ENCODE measurements around the gene RCBTB1.
"Not testable (repeated sequence)": the region's sequence is repeated elsewhere in the genome, so short reads cannot be mapped to it uniquely, and the experiment has no call there.

The RCBTB1 gene

GRCh38 chr13:49566461-49566860, 18.9 kb downstream of the RCBTB1 start:
- DNase-seq (ENCODE audit: low spot score), result no peak
- TF ChIP-seq CTCF (IDR thresholded peaks at IDR 0.05; ENCODE audit: extremely low read depth, missing control alignments), result no peak

- DNase-seq (ENCODE audit: low spot score), result not testable (repeated sequence)
Measured at GRCh38 chr13:49565461-49565860, 19.9 kb downstream of the RCBTB1 start.

GRCh38 chr13:49563516-49563915, 21.8 kb downstream of the RCBTB1 start:
- DNase-seq (ENCODE audit: low spot score), result no peak
- no peak for TF ChIP-seq CTCF (IDR thresholded peaks at IDR 0.05; ENCODE audit: extremely low read depth, missing control alignments)

- no peak for DNase-seq (ENCODE audit: low spot score)
- no peak for TF ChIP-seq CTCF (IDR thresholded peaks at IDR 0.05; ENCODE audit: extremely low read depth, missing control alignments)
Measured at GRCh38 chr13:49561062-49561410, 24.3 kb downstream of the RCBTB1 start.

- TF ChIP-seq CTCF (IDR thresholded peaks at IDR 0.05; ENCODE audit: extremely low read depth, missing control alignments), result no peak
- peak; percentile 43 for DNase-seq (ENCODE audit: low spot score)
Measured at GRCh38 chr13:49560270-49561061, 24.9 kb downstream of the RCBTB1 start.

- TF ChIP-seq CTCF (IDR thresholded peaks at IDR 0.05; ENCODE audit: extremely low read depth, missing control alignments), result no peak
Measured at GRCh38 chr13:49559006-49559405, 26.4 kb downstream of the RCBTB1 start.

GRCh38 chr13:49554387-49554786, 31.0 kb downstream of the RCBTB1 start:
- DNase-seq (ENCODE audit: low spot score), result no peak
- no peak for TF ChIP-seq CTCF (IDR thresholded peaks at IDR 0.05; ENCODE audit: extremely low read depth, missing control alignments)

More at GRCh38 chr13:49559006-49559405, 26.4 kb downstream of the RCBTB1 start:
- DNase-seq (ENCODE audit: low spot score), result no peak

- DNase-seq (ENCODE audit: low spot score), result no peak
- TF ChIP-seq CTCF (IDR thresholded peaks at IDR 0.05; ENCODE audit: extremely low read depth, missing control alignments), result no peak
Measured at GRCh38 chr13:49553888-49554287, 31.5 kb downstream of the RCBTB1 start.
